SK-N-DZ (cell line): ENCODE measurements around the gene KIF1B.
"Not testable (repeated sequence)": the region's sequence is repeated elsewhere in the genome, so short reads cannot be mapped to it uniquely, and the experiment has no call there.

Experiments used
- DNase-seq: peaks from one replicate; pipeline ENCODE4 v3.0.0-alpha.2; 2015; ENCODE audit warnings: low spot score

The KIF1B gene

DNA sequence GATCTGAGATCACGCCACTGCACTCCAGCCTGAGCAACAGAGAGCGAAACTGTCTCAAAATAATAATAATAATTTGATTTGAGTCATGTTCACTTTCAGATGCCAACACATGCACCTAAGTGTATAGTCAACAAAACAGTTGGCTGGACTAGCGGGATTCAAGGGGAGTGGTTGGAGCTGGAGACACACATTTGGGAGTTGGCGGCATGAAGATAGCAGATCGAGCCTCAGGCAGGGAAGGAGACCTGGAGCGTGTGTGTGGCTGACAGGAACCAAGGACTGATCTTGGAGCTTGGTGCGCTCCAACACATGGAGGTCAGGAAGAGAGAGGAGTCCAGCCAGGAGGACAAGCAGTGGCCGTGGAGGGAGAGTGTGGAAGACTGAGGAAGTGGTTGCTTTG, 173.8 kb downstream of the KIF1B start:
- DNase-seq, result no peak

DNA sequence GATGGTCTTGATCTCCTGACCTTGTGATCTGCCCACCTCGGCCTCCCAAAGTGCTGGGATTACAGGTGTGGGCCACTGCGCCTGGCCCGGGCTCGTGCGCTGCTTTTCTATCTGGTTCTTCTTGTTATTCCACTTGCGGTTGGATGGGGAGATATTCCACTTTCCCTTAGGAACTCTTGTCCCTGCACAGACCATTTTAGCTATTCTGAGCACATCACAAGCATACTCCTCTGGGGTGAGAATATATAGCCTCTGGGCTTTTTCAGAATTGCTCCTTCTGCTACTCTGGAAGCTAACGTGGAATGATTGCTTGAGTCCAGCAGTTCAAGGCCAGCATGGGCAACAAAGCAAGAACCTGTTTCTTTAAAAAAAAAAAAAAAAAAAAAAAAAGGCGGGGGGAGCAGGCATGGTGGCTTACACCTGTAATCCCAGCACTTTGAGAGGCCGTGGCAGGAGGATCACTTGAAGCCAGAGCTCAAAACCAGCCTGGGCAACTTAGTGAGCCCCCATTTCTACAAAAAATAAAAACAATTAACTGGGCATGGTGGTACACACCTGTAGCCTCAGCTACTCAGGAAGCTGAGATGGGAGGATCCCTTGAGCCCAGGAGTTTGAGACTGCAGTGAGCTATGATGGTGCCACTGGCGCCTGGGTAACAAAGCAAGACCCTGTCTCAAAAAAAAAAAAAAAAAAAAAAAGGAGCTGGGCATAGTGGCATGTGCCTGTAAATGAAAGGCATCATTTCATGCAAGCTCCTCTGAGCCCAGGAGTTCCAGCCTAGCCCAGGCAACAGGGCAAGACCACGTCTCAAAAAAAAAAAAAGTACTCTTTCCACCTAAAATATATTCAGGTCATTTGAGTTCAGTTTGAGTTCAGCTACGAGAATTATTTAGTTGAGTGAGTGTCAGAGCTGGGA, 176.6 kb downstream of the KIF1B start:
- DNase-seq, result no peak

- no peak for DNase-seq
Observed at GRCh38 chr1:10387677-10388386, 177.5 kb downstream of the KIF1B start.

GRCh38 chr1:10388387-10388715, 178.0 kb downstream of the KIF1B start:
- DNase-seq, result no peak

DNA sequence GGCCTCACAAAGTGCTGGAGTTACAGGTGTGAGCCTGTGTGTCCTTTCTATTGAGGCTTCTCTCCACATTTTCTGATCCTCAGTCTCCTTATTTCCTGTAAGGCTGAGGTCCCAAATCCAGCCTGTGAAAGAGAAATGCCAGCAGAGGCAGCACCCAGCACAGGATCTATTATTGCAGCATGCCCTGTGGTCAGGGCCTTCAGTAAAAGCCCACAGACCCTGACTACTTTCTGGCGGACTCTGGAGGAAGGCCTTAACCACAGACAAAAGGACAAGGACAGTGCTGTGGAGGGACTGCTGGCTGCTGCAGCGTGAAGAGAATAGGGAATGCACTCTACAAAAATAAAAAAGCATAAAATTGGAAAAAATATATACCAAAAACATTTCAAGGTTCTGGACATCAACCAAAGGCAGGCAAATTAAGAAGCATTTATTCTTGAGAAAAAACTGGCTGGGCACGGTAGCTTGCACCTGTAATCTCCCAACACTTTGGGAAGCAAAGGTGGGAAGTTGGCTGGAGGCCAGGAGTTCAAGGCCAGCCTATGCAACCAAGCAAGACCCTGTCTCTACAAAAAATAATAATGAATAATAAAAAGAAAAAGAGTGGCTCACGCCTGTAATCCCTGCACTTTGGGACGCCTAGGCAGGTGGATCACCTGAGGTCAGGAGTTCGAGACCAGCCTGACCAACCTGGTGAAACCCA, 179.1 kb downstream of the KIF1B start:
- DNase-seq, result no peak

DNA sequence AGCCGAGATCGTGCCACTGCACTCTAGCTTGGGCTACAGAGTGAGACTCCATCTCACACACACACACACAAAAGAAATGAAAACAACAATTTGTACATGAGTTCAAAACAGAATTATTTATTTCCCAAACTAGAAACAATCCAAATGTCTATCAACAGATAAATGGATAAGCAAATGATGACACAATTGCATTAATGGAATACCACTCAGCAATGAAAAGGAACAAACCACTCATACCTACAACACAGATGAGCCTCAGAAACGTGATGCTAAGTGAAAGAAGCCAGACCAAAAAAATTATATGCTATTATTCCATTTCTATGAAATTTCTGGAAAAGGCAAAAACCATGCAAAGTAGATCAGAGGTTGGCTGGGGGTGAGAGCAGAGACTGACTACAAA, 186.5 kb downstream of the KIF1B start:
- DNase-seq, result no peak

DNA sequence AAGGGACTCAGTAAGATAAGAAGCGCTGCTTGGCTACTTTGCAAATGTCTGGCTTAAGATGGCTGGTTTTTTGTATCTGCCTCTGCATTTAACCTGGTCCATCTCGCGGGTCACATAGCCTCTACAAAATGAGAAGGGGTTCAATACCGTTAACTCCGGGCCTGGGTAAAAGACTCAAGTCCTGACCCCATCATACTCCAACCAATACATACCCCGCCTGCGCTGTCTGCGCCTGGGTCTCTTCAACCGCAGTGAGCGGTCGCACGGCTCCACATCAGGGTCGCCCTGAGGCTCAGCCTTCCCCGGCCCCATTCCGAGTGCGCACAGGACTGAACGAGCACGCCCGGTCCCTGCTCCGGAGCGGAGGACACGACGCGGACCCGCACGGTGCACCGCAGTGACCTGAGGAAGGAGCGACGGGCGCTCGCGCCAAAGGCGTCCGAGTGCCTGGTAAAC, 187.9 kb downstream of the KIF1B start:
- no peak for DNase-seq

DNA sequence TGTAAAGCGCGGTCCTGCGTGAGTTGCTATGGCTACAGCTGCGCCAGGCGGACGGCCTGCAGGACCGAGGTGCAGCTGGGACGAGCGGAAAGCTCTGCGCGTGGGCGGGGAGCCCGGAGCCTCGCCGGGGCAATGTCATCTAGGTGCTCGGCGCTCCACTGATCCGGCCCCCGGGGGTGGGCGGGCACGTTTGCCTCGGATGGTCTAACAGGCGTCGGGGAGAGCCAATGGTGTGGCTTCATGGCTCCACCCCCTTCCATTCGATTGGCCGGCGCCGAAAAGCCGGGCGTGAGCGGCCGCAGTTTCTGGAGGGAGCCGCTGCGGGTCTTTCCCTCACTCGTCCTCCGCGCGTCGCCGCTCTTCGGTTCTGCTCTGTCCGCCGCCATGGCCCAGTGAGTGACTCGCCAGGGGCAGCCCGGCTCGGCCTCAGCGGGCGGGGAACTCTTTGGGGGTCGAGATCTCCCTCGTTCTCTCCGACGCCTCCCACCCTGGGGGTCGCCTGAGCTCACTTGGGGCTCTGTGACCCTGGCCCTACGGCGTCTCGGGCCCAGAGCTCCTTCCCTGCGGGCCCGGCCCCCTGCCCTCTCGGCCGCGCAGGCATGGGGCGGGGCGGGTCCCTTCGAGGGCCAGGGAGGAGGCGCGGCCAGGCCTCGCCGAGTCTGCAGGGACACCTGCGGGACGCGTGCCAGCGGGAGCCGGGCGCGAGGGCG, 188.5 kb downstream of the KIF1B start, which contains the start of gene PGD:
Gene PGD, plus strand, starts transcription at position 331 of the 710 bp plus-strand sequence. Its CDS starts 54 bp downstream, at position 385.
- peak; percentile 95 for DNase-seq

- DNase-seq, result no peak
Observed at GRCh38 chr1:10399444-10399941, 189.1 kb downstream of the KIF1B start.

DNA sequence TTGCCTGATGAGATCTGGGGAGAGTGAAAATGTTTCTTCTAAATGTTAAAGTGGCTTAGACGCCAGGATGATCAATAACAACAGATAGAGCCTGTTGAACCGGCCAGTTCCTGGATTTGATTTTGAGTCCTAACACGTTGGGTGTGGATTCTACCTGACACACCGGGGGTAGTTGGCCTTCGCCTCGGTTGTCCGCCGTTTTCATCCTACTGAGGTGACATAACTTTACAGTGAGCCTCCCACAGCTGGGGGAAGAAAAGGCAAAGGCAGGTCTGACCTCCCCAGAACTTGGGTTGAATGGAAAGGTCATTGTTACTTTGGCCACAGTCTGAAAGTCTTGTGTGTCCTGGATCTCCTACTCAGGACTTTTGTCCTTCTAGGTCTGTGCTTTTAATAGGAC, 189.6 kb downstream of the KIF1B start:
- DNase-seq, result no peak

- no peak for DNase-seq
Observed at GRCh38 chr1:10401281-10401680, 190.9 kb downstream of the KIF1B start.

- no peak for DNase-seq
Observed at GRCh38 chr1:10402729-10403274, 192.4 kb downstream of the KIF1B start.

DNA sequence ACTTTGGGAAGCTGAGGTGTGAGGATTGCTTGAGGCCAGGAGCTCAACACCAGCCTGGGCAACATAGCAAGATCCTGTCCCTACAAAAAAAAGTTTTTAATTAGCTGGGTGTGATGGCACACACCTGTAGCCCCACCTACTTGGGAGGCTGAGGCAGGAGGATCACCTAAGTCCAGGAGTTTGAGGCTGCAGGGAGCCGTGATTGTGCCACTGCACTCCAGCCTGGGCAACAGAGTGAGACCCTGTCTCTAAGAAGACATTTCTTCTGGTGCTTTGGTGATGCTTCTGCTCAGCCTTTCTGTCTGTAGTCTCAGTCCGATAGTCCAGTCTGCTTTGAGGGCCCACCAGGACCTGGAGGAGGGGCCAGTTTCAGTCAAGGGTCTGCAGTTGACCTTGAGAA, 196.8 kb downstream of the KIF1B start:
- no peak for DNase-seq

DNA sequence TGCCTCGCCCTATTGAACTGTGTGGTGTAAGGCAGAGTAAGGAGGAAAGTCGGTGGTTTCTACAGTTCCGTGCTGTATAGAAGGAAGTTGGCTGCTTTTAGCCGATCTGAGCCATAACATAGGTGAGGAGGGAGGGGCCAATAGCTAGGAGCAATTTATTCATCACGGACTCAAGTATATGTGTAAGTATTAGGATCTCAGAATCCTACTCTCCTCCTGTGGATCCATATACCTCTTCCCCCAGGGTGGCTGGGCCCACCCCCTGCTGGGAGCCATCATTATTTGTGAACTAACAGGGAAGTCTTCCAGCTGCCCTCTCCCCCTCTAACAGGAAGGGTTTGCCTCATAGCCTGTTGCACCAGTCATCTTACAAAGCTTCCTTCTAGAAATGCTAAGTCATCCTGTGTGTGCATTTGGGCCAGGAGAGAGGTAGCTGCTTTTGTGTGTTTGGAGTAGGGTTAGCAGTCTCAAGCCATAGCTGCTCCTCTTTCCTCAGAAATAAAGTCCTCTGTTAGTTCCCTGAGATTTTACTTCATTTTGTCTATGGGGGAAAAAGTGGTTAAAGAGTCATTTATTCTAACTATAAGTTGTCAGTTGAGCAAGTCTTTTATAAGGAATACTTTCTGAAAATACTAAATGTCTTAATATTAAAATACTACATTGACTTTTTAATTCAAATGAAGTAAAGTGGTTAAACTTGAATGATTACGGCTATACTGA, 205.0 kb downstream of the KIF1B start:
- no peak for DNase-seq

DNA sequence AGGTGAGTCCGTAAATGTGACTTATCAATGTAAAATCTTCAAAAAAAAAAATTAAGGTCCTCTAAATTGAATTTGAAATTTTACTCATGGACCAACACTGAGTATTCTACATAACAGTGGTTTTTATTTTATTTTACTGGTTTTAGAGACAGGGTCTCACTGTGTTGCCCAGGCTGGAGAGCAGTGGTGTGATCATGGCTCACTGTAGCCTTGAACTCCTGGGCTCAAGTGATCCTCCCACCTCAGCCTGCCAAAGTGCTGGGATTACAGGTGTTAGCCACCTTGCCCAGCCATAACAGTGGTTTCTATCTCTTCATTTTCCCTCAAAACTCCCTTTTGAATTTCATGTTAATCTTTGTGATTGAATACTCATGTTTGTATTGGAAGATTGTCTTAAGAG, 205.6 kb downstream of the KIF1B start:
- not testable (repeated sequence) for DNase-seq

- DNase-seq, result not testable (repeated sequence)
Observed at GRCh38 chr1:10418741-10419140, 208.4 kb downstream of the KIF1B start.

DNA sequence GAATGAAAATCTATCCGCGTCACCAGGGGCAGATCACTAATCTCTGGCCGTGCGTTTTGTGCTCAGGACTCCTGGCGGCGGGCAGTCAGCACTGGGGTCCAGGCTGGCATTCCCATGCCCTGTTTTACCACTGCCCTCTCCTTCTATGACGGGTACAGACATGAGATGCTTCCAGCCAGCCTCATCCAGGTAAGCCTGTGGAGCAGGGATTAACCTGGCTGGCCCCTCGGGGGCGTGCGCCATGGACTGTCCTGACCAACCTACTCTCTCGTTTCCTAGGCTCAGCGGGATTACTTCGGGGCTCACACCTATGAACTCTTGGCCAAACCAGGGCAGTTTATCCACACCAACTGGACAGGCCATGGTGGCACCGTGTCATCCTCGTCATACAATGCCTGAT, 209.0 kb downstream of the KIF1B start:
- no peak for DNase-seq

- no peak for DNase-seq
Observed at GRCh38 chr1:10421637-10422036, 211.3 kb downstream of the KIF1B start.

- DNase-seq, result no peak
Observed at GRCh38 chr1:10424034-10424433, 213.7 kb downstream of the KIF1B start.

DNA sequence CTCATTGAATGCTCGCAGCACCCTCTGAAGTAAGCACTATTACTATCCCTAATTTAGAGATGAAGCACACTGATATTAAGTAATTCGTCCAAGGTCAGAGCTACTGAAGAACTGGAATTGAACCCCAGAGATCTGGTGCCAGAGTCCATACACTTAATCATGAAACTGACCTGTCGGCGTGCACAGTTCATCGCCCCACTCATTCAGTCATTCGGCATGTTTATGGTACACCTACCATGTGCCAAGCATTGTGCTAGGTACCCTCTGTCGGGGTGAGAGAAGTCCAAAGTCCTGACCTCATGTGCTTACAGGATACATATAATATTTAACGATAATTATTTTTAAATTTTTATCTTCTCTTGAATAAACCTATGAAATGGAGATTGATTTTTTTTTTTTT, 214.3 kb downstream of the KIF1B start:
- DNase-seq, result no peak
